ENCODE measurements around the gene ACADVL.

DNA sequence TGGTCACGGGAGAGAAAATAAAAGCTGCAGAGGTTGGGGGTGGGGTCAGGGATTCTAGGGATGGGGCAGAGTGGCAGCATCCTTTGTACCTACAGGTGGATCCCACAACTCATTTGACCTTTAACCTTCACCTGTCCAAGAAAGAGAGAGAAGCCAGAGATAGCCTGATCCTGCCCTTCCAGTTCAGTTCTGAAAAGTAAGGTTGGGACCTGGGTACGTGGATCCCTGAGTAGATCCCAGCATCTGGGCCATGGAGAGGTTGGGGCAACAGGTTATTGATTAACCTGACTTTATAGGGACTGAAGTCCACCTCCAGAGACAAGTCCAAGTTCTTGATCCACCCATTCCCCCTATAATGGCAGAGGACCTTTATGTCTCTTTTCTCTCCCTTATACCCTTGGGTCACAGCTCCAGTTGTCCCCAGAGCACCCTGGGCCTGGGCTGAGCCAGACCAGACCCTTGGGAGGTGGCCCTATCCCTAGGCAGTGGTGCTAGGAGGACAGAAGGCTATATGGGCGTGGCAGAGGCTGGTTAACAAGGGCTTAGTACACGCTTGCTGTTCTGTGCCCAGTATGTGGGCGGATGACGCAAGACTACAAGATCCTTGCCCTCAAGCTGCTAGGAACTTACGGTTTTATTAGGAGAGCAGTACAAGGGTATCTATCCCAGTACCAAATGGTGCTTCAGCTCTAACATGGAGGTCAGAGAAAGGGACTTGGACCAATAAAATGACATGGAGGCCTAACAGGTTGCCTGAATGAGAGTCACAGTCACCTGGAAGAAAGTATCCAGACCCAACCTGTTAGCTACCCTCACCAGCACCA is 39.2 kb downstream of the ACADVL start:
- TF ChIP-seq CTCF (IDR thresholded peaks at IDR 0.05; ENCODE audit: low read length) (no peak), EZH2 (IDR thresholded peaks at IDR 0.05; ENCODE audit: borderline replicate concordance, low read length) (no peak)

All from OCI-LY1 (cell line).